Fibroblast of lung (primary cell): ENCODE data around the gene DNAJC6.
A peak's percentile ranks its signal among the peaks of the same experiment; 100 is the strongest.

ENCODE experiments used
- CTCF ChIP-seq, 2 donors: IDR thresholded peaks in 1 of 2; conservative IDR thresholded peaks in 1 of 2; 1 replicate in 1 of 2; 2 replicates in 1 of 2; pipeline ENCODE4 v1.5.1; 2011 to 2012; ENCODE audit warnings: low read length in 2 of 2, control low read depth in 1 of 2, inconsistent platforms in 1 of 2, low read depth in 1 of 2, mild to moderate bottlenecking in 1 of 2
- EZH2 ChIP-seq: IDR thresholded peaks from 2 replicates; pipeline ENCODE4 v1.5.1; 2012; ENCODE audit warnings: low read length, control low read depth, mild to moderate bottlenecking; ENCODE audit errors: missing control alignments

GRCh38 chr1:65431111-65431705 lies 121.9 kb downstream of the DNAJC6 start:
- TF ChIP-seq CTCF (conservative IDR thresholded peaks at IDR 0.05 in 1 of 2, IDR thresholded peaks at IDR 0.05 in 1 of 2; ENCODE audit: low read depth in 1 of 2, low read length in 2 of 2) = peak; percentile 49 to 55
- no peak for TF ChIP-seq EZH2
